HCT116 (cell line): Measurements from ENCODE around the gene ZNF529.

Source experiments
- CEBPB ChIP-seq: IDR thresholded peaks from 2 replicates; pipeline ENCODE4 v1.6.1; 2012; ENCODE audit warnings: low read depth
- EZH2 ChIP-seq: fragments of 200-600 bp; sonication (generic); IDR thresholded peaks from 2 replicates; pipeline ENCODE4 v1.6.1; 2017; ENCODE audit warnings: antibody characterized with exemption, mixed run types
- POLR2A ChIP-seq: IDR thresholded peaks from 2 replicates; pipeline ENCODE4 v1.7.0; 2011; ENCODE audit warnings: borderline replicate concordance; ENCODE audit not compliant: insufficient read depth, insufficient read length; ENCODE audit errors: extremely low read depth
- POLR2AphosphoS5 ChIP-seq: IDR thresholded peaks from 2 replicates; pipeline ENCODE4 v1.6.1; 2011; ENCODE audit warnings: mild to moderate bottlenecking, low read depth, low read length, moderate library complexity
- ZFX ChIP-seq: fragments of 450-650 bp; IDR thresholded peaks from 2 replicates; pipeline ENCODE4 v1.6.1; 2017
- ZNF274 ChIP-seq: fragments of 200-500 bp; sonication (Bioruptor generic); IDR thresholded peaks from 2 replicates; pipeline ENCODE4 v1.6.1; 2014; ENCODE audit warnings: mild to moderate bottlenecking, low read depth, low read length, inconsistent platforms
- TF ChIP-seq, protein P1 (sequence below), 3 experiments: fragments of 200-600 bp in 1 of 3; sonication (generic) in 1 of 3; IDR thresholded peaks in 2 of 3; conservative IDR thresholded peaks in 1 of 3; 2 replicates each; pipeline ENCODE4 v1.5.1; 2012 to 2017; ENCODE audit warnings: low read depth in 2 of 3, low read length in 2 of 3, antibody characterized with exemption in 1 of 3, borderline replicate concordance in 1 of 3, control low read depth in 1 of 3, mild to moderate bottlenecking in 1 of 3, mixed read lengths in 1 of 3, mixed run types in 1 of 3, moderate library complexity in 1 of 3; ENCODE audit not compliant: insufficient read depth in 1 of 3
- TF ChIP-seq, protein P2 (sequence below): IDR thresholded peaks from 2 replicates; pipeline ENCODE4 v1.6.1; 2012; ENCODE audit warnings: low read depth

GRCh38 chr19:36527341-36527740 lies 45.8 kb downstream of the ZNF529 start:
- TF ChIP-seq POLR2AphosphoS5 = no peak
- TF ChIP-seq CEBPB = no peak
- no peak for TF ChIP-seq ZNF274
- no peak for TF ChIP-seq EZH2
- TF ChIP-seq, protein P1, sequence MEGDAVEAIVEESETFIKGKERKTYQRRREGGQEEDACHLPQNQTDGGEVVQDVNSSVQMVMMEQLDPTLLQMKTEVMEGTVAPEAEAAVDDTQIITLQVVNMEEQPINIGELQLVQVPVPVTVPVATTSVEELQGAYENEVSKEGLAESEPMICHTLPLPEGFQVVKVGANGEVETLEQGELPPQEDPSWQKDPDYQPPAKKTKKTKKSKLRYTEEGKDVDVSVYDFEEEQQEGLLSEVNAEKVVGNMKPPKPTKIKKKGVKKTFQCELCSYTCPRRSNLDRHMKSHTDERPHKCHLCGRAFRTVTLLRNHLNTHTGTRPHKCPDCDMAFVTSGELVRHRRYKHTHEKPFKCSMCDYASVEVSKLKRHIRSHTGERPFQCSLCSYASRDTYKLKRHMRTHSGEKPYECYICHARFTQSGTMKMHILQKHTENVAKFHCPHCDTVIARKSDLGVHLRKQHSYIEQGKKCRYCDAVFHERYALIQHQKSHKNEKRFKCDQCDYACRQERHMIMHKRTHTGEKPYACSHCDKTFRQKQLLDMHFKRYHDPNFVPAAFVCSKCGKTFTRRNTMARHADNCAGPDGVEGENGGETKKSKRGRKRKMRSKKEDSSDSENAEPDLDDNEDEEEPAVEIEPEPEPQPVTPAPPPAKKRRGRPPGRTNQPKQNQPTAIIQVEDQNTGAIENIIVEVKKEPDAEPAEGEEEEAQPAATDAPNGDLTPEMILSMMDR (IDR thresholded peaks at IDR 0.05 in 2 of 3, conservative IDR thresholded peaks at IDR 0.05 in 1 of 3; ENCODE audit: borderline replicate concordance in 1 of 3, insufficient read depth in 1 of 3, low read depth in 2 of 3, low read length in 2 of 3) = no peak
- no peak for TF ChIP-seq POLR2A
- TF ChIP-seq ZFX = no peak
- TF ChIP-seq, protein P2, sequence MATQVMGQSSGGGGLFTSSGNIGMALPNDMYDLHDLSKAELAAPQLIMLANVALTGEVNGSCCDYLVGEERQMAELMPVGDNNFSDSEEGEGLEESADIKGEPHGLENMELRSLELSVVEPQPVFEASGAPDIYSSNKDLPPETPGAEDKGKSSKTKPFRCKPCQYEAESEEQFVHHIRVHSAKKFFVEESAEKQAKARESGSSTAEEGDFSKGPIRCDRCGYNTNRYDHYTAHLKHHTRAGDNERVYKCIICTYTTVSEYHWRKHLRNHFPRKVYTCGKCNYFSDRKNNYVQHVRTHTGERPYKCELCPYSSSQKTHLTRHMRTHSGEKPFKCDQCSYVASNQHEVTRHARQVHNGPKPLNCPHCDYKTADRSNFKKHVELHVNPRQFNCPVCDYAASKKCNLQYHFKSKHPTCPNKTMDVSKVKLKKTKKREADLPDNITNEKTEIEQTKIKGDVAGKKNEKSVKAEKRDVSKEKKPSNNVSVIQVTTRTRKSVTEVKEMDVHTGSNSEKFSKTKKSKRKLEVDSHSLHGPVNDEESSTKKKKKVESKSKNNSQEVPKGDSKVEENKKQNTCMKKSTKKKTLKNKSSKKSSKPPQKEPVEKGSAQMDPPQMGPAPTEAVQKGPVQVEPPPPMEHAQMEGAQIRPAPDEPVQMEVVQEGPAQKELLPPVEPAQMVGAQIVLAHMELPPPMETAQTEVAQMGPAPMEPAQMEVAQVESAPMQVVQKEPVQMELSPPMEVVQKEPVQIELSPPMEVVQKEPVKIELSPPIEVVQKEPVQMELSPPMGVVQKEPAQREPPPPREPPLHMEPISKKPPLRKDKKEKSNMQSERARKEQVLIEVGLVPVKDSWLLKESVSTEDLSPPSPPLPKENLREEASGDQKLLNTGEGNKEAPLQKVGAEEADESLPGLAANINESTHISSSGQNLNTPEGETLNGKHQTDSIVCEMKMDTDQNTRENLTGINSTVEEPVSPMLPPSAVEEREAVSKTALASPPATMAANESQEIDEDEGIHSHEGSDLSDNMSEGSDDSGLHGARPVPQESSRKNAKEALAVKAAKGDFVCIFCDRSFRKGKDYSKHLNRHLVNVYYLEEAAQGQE = no peak
